Urothelium cell line (cell line): ENCODE results near the gene SGO2.
A peak's percentile ranks its signal among the peaks of the same experiment; 100 is the strongest.
"Not testable (repeated sequence)": the region's sequence is repeated elsewhere in the genome, so short reads cannot be mapped to it uniquely, and the experiment has no call there.

Source experiments
- DNase-seq: peaks from one replicate; pipeline ENCODE4 v3.0.0; 2011; ENCODE audit warnings: low spot score, mixed read lengths
- FAIRE-seq: peaks from 2 replicates; lab custom pipeline; 2011; peaks lifted over from hg19 to GRCh38; lab: Jason Lieb, UNC

SGO2 gene

DNA sequence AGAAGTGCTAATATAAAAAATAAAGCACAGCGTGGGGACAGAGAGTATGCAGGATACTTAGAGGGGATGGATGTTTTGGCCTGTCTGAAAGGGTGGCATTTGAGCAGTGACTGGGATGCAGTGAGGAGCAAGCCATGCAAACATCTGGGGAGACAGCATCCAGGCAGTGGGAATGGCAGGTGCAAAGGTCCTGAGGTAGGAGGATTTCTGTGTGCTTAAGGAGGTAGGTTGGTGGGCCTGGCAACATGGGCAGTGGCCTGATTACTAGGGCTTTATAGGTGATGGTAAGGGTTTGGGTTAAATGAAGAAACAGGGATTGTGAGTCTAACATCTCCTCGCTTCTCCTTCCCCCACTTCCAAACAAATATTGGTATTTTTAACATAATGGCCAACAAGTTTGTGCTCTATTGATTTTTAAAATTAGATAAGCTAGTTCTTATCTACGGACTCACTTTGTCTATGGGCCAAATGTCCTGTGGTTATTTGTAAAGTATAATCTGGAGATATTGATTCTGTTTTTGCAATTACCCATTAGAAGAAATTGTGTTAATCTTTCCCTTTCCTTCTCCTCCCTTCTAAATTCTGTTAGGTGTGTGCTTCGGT, 62.2 kb downstream of the SGO2 start:
- no peak for FAIRE-seq

DNA sequence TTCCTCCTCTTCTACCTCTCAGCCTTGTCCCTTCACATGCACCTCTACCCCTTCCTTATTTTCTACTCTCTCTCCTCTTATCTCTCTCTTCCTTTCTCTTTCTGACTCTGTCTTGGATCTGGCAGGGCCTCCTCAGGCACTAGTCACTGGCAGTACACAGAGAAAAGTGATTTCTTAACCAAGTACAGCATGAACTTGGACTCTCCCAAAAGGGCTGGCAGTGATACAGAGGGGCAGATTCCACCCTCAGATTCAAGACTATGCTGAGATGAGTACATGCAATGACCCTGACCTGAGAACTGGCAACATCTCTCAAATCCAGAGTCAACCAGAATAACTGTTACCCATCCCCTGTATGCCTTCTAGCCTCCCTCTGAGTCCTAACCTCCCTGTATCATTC, 64.1 kb downstream of the SGO2 start:
- FAIRE-seq (no peak), DNase-seq (no peak)

More for the DNA sequence above, 62.2 kb downstream of the SGO2 start:
- no peak for DNase-seq

DNA sequence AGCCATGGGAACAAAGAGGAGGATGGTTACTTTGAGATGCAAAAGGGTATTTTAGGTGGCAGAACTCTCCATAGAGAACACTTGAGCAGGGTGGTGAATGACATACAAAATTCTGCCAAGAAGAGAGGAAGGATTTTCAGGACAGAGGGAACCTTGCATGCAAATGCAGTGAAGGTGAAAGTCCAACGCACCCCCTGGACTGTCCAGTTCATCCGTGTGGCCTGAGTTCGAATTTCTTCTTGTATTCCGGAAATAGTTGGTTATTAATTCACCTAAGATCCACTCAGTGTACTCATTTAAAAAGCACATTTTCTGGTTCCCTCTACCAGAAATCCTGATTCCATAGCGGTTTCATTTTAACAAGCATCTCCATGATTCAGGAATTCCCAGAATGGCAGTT, 65.3 kb downstream of the SGO2 start:
- FAIRE-seq (no peak), DNase-seq (no peak)

DNA sequence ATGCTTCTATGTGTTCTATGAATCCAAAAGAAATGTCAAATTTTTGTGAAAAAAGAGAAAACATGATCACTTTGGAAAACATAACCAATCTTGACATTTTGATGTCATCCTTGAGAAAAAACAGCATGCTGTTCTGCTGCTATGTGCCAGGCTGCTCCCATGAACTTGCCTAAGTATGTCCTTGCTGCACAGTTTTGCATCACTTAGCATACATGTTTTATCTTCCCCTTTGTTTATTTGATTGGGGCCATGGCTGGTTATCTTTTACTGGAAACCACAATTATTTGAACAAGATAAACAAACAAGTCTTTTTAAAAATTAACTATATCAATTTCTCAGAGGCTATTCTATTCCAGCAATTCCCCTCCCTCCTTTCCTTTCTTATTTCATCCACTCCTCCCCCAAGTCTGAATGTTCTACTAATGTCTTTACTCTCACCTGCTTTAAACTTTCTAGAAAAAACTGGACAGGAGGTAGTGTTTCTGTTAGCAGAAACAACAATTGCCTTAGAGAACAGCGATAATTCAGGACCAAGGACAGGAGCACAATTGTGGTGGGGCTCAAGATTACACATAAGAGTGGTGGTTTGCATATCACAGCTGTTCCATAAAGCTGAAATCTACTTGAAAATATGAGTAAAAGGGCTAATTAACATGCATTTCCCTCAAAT, 66.5 kb downstream of the SGO2 start:
- DNase-seq (no peak), FAIRE-seq (no peak)

DNA sequence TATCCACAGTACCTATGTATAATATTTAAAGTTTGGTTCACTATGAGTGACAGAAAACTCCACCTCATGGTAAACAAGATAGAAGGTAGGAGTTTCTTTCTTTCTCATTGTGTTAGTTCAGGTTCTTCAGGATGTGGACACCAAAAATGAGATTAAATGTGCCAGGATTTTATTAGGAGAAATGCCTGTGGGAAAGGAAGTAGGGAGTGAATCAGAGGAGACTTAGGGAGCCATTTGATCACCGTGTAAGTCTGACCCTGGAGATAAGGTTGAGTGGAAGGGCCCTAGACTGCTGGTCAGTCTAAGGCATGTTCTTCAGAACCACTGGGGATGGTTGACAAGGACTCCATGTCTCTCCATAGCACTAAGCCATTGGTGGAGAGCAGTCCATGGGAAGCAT, 67.9 kb downstream of the SGO2 start:
- FAIRE-seq = no peak
- DNase-seq = no peak

DNA sequence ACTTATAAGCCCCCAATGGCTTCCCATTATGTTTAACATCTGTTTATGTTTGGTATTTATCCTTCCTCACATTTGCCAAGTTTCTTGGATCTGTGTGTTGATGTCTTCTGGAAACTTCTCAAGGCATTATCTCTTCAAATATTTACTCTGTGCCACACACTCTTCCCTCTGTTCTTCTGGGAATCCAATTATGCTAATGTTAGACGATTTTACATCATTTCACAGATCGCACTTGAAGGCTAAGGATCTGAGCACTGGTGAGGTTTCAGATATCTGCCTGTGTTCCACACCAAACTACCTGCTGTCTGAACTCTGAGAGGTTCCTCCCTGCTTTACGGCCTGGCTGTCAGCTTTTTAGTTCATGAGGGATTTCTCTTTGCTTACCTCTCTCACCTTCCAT, 69.9 kb downstream of the SGO2 start:
- no peak for FAIRE-seq

DNA sequence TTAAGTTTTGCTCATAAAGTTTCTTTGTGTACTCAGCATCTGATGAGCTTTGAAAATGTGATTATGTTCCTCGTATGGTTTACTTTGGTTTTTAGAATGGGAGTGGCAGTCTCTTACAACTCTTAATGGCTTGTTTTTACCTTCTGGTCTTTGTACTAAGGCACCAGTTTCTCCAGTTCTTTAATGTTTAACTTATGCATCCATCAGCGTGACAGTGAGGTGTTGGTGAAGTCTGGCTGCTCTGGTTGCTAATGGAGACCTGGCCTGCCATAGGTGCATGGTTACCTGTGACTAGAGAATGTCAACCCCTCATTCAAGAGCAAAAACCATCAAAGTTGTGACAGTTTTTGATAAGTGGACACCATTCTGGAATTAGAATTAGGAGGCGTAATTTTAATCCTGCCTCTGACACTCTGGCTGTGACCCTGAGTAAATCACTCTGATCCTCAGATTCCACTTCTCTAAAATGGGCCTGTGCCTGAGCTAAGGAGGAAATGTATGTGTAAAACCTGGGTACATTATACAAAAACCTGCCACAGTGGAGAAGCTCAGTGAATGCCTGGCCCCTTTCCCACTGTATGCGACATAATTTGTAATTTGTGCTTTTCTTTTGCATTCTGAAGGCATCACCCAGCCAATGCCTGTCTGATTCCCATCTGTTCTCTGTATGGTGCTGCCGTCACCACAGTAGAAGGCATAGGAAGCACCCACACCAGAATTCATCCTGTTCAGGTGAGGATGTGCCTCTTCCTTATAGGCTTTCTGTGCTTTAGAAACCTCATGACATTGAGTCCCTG, 71.0 kb downstream of the SGO2 start:
- no peak for FAIRE-seq
- DNase-seq = no peak

More for the DNA sequence above, 69.9 kb downstream of the SGO2 start:
- no peak for DNase-seq

DNA sequence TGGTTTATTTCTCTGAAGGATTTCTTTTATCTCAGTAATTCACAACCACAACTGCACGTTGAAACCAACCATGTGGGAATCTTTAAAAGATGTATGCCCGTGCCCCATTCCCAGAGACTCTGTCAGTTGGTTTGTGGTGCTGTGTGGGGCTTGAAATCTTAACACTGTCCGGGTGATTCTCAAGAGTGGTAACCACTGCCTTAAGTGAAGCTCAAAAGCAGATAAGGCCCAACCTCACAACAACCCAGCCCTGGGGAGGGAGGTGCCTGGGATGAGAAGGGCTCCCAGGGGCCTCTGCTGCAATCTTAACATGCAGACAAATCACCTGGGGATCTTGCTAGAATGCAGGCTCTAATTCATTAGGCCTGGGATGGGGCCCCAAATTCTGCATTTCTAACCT, 73.2 kb downstream of the SGO2 start:
- no peak for DNase-seq
- no peak for FAIRE-seq

DNA sequence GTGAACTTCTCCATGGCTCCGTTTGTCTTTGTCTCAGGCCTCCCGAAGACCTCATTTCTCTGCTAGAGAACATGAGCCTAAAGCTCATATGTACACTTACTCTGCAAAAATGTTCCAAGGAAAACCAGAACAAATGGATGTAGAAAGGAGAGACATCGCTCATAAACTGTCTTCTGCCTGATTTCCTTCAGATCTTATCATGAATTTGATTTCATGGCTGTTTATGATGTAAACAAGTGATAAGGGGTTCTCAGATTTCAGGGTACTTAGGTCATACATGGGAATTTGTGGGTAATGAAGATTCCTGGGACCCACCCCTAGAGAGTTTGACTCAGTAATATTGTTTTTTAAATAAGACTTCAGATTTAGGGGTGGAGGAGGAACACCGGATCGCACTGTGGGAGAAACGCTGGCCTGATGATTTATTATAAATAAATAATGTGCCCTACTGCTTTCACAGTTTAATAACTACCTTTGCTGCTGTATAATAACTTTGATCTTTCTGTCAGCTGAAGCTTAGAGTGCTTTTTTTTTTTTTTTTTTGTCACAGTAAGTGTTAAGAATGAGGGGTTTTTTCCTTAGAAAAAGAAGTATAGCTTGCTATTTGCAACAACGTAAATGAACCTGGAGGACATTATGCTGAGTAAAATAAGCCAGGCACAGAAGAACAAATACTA, 74.7 kb downstream of the SGO2 start:
- no peak for FAIRE-seq
- no peak for DNase-seq

DNA sequence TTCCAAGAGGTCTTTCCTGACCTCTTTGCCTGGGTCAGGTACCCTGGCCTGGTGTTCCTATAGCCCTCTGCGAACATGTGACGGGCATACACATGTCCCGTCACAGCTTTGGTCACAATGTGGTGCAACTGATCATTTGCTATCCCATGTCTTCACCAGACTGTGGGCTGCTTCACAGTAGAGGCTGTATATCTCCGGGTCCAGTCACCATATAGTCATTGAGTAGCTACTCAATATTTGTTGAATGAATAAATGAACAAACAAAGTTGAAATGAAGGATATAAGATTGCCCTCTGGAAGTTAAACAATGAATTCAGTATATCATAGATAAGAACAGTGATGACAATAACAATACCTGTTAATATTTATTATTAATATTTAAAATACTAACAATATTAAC, 76.6 kb downstream of the SGO2 start:
- peak; percentile 27 for FAIRE-seq

DNA sequence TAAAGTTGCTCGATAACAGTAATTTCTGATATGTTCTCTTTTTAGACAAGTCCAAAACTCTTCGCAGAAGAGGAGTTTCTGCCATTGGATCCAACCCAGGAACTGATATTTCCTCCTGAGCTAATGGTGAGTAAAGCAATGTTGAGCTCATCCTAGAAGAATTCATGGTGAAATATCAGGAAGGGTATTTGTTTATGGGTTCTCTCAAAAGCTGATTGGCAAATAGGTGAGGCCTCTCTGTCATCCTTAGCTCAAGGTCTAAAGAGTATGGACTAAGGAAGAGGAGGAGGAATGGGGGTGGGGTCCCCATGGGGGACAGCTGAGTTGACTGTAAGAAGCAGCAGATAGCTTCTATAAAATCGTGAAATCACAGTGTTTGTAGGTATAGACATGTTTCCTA, 78.0 kb downstream of the SGO2 start:
- FAIRE-seq (no peak), DNase-seq (peak; percentile 49)

More for the DNA sequence above, 76.6 kb downstream of the SGO2 start:
- DNase-seq = no peak

DNA sequence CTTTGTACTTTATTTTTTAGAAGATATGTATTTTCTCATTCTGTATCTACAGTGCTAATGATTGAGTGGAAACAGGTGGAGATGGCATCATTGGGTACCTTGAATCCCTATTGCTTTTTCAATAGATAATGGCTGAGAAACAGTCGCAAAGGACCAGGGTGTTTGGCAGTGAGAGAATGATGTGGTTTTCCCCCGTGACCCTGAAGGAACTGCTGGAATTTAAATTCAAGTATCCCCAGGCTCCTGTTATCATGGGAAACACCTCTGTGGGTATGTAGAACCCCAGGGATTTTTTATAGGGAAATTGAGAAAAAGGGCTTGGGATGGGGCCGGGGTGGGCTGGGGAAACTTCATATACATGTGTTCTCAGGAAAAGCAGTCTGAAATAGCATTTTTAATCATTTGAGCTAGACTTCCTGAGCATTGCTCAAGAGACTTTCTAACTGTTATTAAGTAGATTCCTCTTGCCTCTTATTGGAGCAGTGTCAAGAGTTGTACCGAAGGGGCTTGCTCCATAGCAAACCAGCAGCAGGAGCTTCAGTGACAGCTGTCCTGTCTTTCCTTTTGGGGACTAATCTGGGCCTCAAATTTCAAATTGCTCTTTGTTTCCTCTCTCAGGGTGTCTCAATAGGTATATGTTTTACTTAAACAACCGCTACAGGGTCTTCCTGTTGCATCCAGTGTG, 78.7 kb downstream of the SGO2 start:
- DNase-seq = no peak
- no peak for FAIRE-seq

DNA sequence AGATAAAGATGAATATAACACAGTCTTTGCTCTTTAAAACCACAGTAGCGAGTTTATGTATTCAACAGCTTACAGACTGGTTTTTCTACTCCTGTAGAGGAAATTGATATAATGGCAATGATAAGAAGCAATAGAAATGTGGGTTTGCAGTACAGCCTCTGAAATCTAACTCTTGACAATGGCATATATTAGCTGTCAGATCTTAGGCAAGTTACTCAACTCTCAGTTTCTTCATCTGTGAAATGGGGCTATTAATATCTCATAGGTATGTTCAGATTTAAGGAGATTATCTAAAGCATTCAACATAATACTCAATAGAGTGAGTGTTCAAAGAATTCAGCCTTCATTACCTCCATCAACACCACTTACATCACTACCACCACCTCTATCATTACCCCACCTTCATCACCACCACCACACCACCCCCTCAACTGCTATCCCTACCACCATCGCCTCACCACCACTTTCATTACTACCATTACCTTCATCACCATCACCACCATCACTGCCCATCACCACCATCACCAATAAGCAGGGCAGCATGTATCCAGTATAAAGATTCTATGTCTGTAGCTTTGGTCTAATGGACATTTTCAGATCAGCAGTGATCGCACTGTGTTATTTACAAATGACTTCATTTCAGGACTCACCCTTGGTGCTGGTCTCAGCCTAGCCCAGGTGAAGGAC, 82.5 kb downstream of the SGO2 start:
- FAIRE-seq (peak; percentile 73), DNase-seq (no peak)

DNA sequence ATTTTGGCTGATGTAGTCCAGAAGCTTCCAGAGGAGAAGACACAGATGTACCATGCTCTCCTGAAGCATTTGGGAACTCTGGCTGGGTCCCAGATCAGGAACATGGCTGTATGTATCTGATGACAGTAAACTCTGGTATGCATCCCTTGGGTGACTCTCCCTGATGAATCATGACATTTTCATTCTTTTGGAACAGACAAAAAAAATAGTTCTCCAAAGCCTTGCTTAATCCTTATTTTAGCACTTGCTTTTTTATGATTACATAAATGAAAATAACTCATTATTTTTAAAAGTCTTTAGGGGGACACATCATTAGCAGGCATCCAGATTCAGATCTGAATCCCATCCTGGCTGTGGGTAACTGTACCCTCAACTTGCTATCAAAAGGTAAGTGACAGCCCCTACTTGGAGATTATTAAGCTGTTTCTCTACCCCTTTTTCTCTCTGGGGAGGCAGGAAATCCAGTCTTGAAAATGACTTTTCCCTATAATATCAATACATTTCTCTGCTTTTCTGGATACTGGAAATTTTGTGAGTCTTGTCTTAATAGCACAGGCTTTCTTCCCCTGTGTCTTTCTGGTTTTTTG, 83.1 kb downstream of the SGO2 start:
- DNase-seq (peak; percentile 69), FAIRE-seq (no peak)

DNA sequence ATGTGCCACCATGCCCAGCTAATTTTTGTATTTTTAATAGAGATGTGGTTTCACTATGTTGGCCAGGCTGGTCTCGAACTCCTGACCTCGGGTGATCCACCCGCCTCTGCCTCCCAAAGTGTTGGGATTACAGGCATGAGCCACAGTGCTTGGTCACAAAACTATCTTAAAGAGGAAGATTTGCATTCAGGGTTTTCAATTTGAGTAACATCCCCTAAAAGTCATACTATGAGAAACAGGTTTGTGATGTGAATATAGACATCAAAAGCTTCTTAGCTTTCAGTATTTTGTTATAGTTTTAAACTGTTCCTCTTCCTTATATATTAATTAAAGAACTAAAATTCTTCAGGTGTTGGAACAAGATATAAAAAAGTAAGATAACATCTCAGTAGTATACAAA, 84.2 kb downstream of the SGO2 start:
- DNase-seq, FAIRE-seq: not testable (repeated sequence)

DNA sequence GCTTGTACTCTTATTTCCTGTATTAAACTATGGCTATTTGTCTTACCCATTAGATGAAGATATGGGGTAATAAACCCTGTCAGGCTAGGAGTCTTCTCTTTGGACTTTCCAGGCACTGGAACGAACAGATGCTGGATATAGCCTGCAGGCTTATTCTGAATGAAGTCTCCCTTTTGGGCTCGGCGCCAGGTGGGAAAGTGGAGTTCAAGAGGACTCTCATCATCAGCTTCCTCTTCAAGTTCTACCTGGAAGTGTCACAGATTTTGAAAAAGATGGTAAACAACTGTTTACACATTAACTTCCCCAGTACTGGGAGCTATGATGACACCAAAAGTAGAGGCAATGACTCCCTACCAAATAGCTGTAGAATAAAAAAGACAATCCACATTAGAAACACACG, 87.7 kb downstream of the SGO2 start:
- DNase-seq (no peak), FAIRE-seq (no peak)

DNA sequence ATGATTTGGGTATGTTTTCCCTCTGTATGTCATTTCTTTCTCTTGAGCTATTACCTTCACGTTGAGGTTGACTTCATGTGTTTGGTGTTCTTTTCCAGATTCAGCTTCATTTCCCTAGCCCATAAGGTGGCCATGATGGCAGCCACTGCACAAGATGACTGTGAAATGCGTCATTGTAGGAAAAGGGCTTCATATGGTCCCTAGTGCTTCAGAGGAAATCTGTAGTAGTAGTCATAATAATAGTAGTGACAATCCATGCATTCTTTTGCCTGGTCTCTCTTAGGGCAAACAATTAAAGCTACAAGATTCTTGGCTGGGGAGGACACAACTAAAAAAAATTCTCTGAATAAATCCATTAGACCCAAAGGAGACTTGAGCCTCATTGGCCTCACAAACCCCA, 88.2 kb downstream of the SGO2 start:
- DNase-seq = no peak
- no peak for FAIRE-seq

DNA sequence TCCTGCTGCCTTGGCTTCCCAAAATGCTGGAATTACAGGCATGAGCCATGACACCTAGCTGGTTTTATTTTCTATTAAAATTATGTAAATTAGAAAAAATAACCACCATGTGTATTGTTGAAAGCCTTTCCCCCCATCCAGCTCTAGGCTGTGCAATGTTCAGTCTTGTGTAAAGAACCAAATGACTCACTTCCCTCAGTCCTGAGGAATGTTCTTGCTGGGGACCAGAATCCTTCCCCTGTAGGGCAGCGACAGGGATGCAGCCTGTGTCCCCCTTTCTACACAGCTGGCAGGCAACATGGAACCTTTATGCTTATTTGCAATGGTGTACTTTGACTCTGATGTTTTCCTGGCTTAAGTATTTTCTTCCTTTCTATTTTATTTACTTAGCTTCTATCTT, 89.2 kb downstream of the SGO2 start:
- peak; percentile 77 for DNase-seq
- FAIRE-seq = no peak

DNA sequence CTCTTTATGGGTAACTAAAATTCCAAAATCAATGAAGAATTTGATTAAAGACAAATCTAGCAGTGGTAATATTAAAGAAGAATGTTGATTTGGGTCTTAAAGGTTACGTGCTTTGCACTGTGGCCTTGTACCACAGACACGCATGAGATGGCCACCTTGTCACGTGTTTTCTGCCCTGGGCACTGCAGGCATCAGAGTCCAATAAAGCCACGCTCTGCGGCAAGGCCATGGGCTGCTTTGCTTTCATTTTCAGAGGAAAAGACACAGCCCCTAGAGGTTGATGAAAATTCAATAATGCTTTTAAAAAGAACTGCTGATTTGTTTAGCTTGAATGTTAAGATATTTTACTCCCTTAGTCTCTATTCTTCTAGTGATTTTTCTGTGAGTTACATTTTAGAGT, 90.2 kb downstream of the SGO2 start:
- DNase-seq (no peak), FAIRE-seq (no peak)

DNA sequence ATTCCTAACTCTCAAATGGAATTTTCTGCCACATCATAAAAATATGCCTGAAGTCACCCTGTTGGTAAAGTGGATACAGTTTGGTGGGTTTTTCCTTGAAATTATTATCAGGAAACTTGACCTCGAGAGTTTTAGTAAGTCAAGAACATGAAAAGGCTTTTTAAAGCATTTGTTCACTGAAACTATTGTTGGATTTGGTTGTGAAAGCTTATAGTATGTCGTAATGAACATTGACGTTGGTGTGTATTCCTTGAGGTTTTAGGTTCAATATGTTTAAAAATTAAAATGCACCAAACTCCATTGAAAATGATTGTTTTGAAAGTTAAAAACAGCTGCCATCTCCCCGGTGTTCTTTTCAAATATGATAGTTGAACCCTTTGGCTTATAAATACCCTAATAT, 90.6 kb downstream of the SGO2 start:
- no peak for DNase-seq
- FAIRE-seq = no peak
